Fibroblast of the aortic adventitia (primary cell): ENCODE measurements around the gene CCNQ. TPM values are rescaled to one million over a fixed set of nuclear protein-coding genes. Genes with fewer than 3 reads are reported as not detected.
A peak's percentile ranks its signal among the peaks of the same experiment; 100 is the strongest.

Experiments used
- DNase-seq: peaks from one replicate; pipeline ENCODE4 v3.0.0-alpha.2; 2010; ENCODE audit warnings: low read depth
- H3K4me3 ChIP-seq: 2 replicates; pipeline ENCODE4 v1.5.1; 2011; ENCODE audit warnings: low read depth, mild to moderate bottlenecking, control low read depth, low read length, moderate library complexity
- total RNA-seq: library from RNA; depleted of rRNA; stranded (reverse); fragments of >200 nt; gene quantifications from 2 replicates; pipeline ENCODE4 v1.2.3, GENCODE V29; 2012; ENCODE audit warnings: low replicate concordance
- TF ChIP-seq, protein P1 (sequence below): IDR thresholded peaks from 2 replicates; pipeline ENCODE4 v1.5.1; 2011; ENCODE audit warnings: mild to moderate bottlenecking, low read length, control low read depth, inconsistent platforms; ENCODE audit not compliant: insufficient read depth

The CCNQ gene
- total RNA-seq, 1 donor = 14.5 TPM

DNA sequence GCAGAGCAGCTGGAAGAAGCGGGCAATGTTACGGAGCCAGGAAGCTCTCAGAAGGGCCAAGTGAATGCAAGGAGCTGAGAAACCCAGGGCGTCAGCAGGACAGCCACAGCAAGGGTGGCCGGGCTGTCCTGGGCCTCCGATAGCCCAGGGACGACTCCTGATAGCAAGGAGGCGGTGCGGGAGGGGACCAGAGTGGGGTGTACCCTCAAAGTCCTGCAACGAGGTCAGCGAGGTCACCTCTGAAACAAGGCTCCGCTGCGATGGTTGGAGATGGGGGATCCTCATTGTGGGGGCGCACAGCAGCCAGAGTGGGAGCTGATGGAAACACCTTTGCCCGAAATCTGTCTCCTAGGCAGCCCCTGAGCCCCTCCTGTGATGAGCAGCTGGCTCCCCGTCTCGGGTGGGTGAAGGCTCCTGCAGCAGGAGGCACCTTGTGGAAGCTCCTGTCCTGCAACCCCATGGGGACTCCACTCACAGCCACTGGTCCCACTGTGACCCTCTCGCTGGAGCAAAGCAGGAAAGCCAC, 4.3 kb upstream of the CCNQ start:
- H3K4me3 ChIP-seq = no peak overlapping the region
- TF ChIP-seq, protein P1, sequence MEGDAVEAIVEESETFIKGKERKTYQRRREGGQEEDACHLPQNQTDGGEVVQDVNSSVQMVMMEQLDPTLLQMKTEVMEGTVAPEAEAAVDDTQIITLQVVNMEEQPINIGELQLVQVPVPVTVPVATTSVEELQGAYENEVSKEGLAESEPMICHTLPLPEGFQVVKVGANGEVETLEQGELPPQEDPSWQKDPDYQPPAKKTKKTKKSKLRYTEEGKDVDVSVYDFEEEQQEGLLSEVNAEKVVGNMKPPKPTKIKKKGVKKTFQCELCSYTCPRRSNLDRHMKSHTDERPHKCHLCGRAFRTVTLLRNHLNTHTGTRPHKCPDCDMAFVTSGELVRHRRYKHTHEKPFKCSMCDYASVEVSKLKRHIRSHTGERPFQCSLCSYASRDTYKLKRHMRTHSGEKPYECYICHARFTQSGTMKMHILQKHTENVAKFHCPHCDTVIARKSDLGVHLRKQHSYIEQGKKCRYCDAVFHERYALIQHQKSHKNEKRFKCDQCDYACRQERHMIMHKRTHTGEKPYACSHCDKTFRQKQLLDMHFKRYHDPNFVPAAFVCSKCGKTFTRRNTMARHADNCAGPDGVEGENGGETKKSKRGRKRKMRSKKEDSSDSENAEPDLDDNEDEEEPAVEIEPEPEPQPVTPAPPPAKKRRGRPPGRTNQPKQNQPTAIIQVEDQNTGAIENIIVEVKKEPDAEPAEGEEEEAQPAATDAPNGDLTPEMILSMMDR = no peak
- no peak for DNase-seq

DNA sequence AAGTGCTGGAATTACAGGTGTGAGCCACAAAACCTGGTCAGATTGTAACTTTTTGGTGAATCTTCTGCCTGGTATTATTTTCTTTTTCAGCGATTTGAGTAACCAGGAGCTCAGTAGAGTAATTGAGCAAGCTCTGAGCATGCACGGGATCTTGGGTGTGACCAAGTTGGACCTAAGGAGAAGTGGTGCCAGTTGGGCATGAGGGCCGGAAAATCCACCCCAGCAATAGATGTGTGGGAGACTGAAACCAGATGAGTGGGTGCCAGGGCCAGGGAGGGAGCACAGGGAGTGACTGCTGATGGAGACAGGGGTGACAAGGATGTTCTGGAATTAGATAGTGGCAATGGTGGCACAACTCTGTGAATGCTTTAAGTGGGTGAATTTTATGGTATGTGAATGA, 3.7 kb upstream of the CCNQ start:
- no peak overlapping the region for H3K4me3 ChIP-seq
- TF ChIP-seq, protein P1 = no peak
- DNase-seq = no peak

DNA sequence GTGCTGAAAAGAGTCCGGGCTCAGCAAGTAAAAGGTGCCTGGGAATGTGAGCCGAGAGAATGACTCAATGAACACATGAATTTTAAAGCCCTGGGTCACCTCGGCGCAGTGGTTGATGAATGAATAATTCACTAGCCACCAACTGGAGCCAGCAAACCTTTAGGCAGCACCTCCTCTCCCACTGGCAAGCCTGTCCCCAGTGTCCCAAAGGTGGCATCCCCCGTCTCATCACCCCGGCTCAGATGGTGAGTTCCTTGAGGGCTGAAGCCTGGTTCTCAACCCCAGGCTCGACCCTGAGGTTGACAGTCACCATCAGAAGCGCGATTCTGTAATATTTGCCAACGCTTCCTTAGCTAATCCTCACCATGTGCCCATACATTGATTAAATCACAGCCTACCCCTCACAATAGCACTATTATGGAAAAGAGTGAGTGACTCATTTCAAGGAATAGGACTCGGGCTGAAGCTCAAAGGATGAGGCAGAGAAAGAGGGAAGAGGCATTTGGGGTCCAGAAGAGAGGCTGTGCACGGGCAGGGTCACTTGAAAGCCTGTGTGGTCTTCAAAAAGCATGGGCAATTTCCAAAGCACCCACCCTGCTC, 2.7 kb upstream of the CCNQ start:
- TF ChIP-seq, protein P1 = no peak
- DNase-seq = no peak
- H3K4me3 ChIP-seq = no peak overlapping the region

DNA sequence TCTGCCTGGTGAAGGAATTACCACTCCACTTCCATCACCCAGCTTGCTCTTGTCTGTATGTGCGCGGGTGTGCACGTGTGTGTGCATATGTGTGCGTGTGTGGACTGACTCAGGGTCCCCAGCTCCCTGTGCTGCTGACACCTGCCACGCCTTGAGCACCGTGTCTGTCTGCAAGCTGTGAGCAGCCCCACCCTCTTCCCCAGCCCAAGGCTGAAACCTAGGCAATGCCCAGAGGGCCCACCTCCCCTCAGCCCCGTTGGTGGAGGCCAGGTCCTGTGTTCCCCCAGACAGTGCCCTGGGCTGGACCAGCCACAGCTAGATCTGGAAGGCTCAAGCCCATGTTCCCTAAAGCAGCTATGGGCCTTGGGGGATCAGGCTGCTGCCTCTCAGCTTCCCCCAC, 2.0 kb upstream of the CCNQ start:
- TF ChIP-seq, protein P1 = no peak
- DNase-seq = no peak
- no peak overlapping the region for H3K4me3 ChIP-seq

DNA sequence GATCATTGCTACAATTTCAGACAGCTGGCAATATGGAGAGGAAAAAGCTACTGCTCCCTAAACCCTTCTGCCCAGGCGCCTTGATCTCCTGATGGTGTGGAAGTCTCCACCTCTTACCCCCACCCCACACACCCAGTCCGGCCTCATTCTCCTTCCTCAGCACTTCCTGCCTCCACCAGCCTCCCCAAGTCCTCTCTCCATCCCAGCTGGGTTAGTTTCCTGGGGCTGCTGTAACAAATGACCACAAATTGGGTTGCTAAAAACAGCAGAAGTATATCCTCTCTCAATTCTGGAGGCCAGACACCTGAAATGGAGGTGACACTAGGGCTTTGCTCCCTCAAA, 1.1 kb upstream of the CCNQ start:
- DNase-seq = peak; percentile 9
- H3K4me3 ChIP-seq = peak overlapping the region; percentile 66
- TF ChIP-seq, protein P1 = no peak

DNA sequence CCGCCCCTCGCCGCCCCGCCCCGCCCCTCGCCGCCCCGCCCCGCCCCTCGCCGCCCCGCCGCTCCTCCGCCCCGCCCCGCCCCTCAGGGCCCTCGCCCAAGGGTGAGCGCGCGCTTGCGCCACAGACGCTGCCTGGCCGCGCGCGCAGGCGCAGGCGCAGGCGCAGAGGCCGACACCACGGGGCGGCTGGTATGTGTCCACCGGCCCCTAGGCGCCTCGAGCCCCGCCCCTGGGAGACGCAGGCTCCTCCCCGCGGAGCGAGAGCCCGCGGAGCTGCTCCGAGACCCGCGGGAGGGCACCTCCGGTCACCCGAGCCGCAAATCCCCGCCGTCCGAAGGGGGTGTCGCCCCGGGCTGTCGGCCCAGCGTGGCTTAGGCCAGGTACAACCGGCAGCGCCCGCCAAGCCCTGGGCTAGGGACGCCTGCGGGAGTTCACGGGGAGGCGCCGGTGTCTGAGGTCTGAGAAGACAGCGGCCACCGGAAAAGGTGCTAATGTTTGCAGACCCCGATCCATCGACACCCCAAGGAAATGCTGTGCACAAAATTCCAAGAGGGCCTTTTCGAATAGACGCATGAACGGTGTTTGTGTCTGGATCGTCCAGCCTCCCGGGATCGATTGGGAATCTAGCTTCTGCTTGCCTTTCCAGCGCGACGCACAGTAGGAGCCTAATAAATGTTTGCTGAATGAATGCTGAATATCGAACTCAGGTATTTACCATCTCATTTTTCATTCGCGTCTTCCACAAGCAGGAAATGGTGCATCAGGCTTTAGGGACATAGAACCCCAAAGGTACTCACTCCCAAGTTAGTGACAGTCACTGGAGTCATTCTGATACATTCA, 473 bp upstream of the CCNQ start:
- peak overlapping the region; percentile 66 for H3K4me3 ChIP-seq
- DNase-seq = peak; percentile 79
- TF ChIP-seq, protein P1 = no peak
